ENCODE data around the gene MACF1.

The MACF1 gene

GRCh38 chr1:39261712-39262221 lies 57.3 kb downstream of the MACF1 start:
- DNase-seq (ENCODE audit: low spot score) = no peak

GRCh38 chr1:39262802-39263201 lies 58.3 kb downstream of the MACF1 start:
- DNase-seq (ENCODE audit: low spot score) = no peak

- no peak for DNase-seq (ENCODE audit: low spot score)
These were observed 61.8 kb downstream of the MACF1 start for GRCh38 chr1:39266269-39266668.

GRCh38 chr1:39266792-39267191 lies 62.3 kb downstream of the MACF1 start:
- no peak for DNase-seq (ENCODE audit: low spot score)

- DNase-seq (ENCODE audit: low spot score) = no peak
These were observed 63.7 kb downstream of the MACF1 start for GRCh38 chr1:39268112-39268581.

- DNase-seq (ENCODE audit: low spot score) = no peak
These were observed 64.4 kb downstream of the MACF1 start for GRCh38 chr1:39268906-39269305.

- DNase-seq (ENCODE audit: low spot score) = no peak
These were observed 64.9 kb downstream of the MACF1 start for GRCh38 chr1:39269349-39269748.

- no peak for DNase-seq (ENCODE audit: low spot score)
These were observed 65.4 kb downstream of the MACF1 start for GRCh38 chr1:39269791-39270342.

- DNase-seq (ENCODE audit: low spot score) = no peak
These were observed 65.9 kb downstream of the MACF1 start for GRCh38 chr1:39270368-39270767.

- no peak for DNase-seq (ENCODE audit: low spot score)
These were observed 67.7 kb downstream of the MACF1 start for GRCh38 chr1:39272027-39272797.

GRCh38 chr1:39272798-39273469 lies 68.4 kb downstream of the MACF1 start:
- no peak for DNase-seq (ENCODE audit: low spot score)

- DNase-seq (ENCODE audit: low spot score) = no peak
These were observed 71.5 kb downstream of the MACF1 start for GRCh38 chr1:39275836-39276507.

- no peak for DNase-seq (ENCODE audit: low spot score)
These were observed 73.4 kb downstream of the MACF1 start for GRCh38 chr1:39277879-39278278.

- no peak for DNase-seq (ENCODE audit: low spot score)
These were observed 78.2 kb downstream of the MACF1 start for GRCh38 chr1:39282537-39283216.

GRCh38 chr1:39283858-39284257 lies 79.4 kb downstream of the MACF1 start:
- no peak for DNase-seq (ENCODE audit: low spot score)

GRCh38 chr1:39287541-39287940 lies 83.0 kb downstream of the MACF1 start:
- no peak for DNase-seq (ENCODE audit: low spot score)

- DNase-seq (ENCODE audit: low spot score) = no peak
These were observed 84.4 kb downstream of the MACF1 start for GRCh38 chr1:39288735-39289465.

GRCh38 chr1:39292401-39292800 lies 87.9 kb downstream of the MACF1 start:
- DNase-seq (ENCODE audit: low spot score) = no peak

- DNase-seq (ENCODE audit: low spot score) = no peak
These were observed 89.0 kb downstream of the MACF1 start for GRCh38 chr1:39293375-39294070.

GRCh38 chr1:39294531-39294930 lies 90.0 kb downstream of the MACF1 start:
- DNase-seq (ENCODE audit: low spot score) = no peak

GRCh38 chr1:39295901-39296300 lies 91.4 kb downstream of the MACF1 start:
- DNase-seq (ENCODE audit: low spot score) = no peak

All from CD4-positive, alpha-beta T cell treated with Interleukin-6 at 100 ng/mL for 8 hours (primary cell).